Stimulated activated CD4-positive, alpha-beta T cell treated with anti-CD3 and anti-CD28 coated beads, TNF-alpha, amount 100 ng/mL, for 4 hours (primary cell): ENCODE data around the gene PLCB4.

Experiments
- DNase-seq, 3 experiments: peaks; one replicate each; pipeline ENCODE4 v3.0.0-alpha.2; 2020; ENCODE audit warnings: low read depth in 3 of 3

The PLCB4 gene

DNA sequence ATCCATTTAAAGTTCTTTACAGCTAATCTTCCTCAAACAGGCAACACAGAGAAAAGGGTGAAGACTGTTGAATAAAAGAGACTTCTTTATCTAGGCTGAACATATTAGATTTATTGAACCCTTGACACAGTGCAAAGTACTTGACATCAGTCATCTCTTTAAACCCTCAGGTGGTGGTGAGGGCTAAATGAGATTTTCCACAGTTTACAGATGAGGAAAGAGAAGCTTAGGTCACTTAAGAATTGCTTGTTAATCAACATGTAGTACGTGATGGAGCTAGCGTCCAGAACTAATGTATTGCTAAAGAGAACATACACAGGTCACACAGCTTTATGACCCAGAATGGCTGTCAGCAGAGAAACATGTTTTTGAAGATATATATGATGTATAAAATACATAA is 252.1 kb downstream of the PLCB4 start:
- no peak for DNase-seq

DNA sequence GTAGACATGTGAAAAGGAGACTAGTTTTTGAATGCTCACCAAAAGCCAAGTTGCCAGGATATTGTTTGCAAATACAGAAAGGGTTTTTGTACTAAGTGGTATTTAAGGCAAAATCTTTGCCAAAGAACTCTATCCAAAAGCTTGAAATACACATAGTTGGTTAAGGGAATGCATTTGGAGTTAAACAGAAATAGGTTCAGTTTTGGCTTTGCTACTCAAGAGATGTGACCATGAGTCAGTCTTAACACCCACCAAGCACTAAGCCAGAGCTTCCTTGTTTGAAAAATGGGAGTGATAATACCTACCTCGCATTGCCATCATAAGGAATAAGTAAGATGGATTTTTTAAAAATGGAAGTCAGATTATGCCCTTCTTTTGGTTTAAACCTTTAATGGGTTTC is 253.8 kb downstream of the PLCB4 start:
- no peak for DNase-seq

DNA sequence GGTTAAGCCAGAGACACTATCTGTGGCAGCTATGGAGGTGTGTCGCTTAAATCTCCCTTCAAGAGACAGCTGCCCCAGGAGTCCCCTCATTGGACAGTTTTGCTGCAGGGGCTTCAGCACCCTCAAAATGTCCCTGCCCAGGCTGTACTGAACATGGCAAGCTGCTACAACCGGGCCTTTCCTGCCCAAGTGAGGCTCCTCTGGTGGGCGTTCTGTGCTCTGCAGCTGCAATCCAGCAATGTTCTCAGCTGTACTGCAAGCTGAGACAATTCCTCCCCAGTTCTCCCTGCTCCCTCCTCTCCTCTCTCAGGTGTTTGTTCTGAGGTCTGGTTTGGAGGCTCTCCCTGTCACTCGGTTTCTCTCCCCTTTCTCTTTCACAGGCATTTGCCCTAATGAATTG is 254.7 kb downstream of the PLCB4 start:
- DNase-seq: no peak

DNA sequence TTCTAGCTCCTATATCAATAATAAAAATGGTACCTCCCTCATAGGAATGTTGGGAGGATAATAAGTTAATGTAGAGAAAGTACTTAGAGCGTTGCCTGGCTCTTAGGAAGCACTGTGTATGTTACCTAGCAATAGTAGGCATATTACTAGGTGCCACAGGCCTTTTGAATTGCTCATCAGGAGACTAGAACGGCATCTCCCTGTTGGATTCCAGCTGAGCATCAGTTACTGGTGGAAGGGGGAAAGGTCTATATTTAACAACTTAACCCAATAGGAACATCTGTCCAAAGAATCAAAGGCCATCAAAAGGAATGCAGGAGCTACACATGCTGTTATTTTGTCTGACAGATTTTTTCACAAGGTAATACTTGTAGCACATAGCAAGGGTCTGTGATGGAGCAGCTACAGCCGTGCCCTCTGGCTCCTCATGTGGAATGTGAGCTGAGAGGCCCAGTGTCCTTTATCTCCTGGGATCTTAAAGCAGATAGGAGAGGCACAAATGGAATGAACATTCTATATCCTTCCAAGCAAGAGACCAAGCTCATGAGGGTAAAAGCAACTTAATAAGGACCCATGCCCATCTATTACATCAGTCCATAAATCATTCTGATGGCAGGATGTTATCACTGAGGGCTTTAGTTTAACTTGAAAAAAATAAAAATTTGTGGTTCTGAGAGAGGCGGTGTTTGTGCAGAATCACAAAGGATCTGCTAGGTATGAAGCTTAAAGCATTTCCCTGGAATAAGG is 260.6 kb downstream of the PLCB4 start:
- no peak for DNase-seq

DNA sequence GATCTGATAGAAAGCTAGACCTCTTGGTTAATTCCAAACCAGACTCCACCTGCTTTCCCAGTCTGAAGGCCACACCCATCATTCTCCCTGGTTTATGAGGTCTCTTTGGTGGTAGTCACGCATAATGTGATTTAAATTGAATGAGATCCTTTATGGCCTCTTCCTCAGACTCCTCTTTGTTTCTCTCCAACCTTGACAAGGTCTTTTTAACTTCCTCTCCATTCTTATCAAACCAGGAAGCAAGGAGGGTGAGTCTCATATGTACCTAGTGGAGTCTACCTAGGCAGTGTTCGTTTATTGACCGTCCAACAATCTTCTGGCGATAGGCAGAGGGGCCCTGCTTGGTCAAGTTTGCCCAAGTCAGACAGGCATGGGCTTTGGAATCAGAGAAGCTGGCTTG is 261.3 kb downstream of the PLCB4 start:
- DNase-seq: no peak

DNA sequence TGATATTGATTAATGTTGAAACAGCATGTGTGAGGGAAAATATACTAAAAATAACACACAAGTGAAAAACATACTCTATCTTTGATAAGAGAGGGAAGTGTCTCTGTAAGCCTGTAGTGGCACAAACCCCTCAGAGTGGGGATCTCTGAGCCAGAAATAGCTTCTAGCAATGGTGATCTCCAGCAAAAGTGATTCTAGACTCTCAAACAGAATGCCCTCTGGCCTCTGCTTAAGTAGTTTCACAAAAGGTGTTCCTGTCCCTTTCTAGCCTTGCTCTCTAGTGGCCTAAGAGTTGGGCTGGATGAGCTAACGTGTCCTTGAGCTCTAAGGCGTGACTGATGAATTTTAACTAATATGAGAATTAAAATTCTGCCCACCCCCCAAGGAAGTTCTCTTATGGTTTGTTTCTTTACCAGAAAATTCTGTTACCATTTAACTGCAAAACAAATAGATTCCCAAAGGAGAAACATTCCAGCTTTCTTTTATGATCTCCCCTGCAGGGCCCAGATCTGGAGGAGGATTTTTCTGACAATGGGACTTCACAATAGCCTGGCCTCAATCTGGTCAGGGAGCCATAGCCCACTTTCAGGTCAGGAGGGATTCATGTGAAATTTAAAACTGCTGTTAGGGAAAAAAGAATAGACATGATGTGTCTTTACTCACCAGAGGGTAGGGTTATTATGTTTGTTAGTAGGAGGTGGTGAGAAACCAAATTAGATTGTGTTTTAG is 263.0 kb downstream of the PLCB4 start:
- no peak for DNase-seq

DNA sequence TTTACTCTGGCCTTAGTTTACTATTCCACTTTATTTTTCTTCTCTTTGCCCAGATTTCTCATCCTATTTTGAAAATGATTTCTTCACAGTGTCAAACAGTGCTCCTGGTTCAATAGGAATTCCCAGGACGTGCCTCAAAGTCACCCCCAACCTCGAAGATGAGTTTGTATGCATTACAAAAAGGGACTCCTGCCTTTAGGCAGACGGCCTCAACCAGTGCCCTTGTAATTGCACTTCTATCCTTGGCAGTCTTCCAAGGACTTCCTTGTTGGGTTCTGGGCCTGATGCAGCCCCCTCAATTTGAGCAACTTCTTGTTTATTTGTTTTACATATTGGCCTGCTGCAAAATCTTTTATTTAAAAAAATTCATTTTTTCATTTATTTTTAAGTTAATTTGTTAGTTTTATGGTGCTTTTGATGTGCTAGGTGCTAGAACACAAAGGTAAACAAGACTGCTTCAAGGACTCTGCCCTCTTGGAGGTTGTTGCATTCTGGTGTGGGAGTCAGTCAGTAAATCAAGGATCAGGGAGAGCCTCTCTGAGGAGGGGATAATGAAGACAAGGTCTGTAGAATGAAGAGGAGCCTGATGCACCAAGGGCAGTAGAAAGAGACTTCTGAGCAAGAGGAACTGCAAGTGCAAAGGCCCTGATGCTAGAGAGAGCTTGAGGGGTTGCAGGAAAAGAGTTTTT is 264.0 kb downstream of the PLCB4 start:
- DNase-seq: no peak

DNA sequence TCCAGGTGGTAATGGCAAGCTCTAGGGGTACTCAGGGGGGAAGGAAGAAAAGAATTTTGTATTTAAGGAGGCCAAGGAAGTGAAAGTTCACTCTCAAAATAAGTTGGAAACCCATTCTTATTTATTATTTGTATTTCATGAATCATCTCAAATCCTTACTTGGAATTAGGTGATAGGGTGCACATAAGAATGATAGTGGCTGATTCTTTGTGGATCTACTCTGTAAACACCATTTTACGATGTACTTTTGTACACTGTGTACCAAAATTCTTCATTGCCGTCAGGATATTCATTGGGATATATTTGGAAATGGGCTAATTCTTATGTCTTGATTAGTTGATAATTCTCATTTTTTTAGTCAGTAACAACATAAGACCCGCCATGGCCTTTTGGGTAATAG is 266.0 kb downstream of the PLCB4 start:
- no peak for DNase-seq

DNA sequence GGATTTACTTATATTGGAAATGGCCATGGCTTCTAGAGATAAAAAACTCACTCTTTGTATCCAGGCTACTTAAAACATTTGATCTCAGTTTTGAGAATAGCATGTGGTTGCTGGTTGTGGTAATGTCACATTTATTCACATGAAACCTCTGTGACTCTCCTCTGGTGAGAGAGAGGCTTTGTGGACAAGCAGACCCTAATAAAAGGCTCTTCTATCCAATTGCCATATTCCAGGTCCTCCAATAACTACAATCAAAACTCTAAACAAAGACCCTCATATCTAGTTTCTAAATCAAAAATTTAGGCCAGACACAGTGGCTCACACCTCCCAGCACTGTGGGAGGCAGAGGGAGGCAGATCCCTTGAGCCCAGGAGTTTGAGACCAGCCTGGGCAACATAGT is 269.2 kb downstream of the PLCB4 start:
- no peak for DNase-seq

DNA sequence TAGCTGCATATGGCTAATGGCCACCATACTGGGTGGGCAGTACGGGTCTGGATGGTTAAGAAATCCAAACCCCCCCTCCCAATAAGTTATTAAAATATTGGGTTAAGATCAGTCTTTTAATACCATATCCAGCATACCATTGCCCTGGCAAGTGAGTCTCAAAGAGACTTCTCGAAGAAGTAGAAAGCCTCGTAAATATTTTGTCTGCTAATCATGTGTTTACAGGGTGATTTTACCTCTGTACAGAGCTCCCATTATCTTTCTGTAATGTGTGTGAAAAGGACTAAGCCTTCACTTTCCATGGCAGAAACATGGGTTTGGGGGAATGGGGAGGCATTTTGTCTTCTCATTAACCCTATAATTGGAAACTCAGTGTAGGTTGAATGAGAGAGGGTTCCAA is 270.8 kb downstream of the PLCB4 start:
- DNase-seq: no peak

DNA sequence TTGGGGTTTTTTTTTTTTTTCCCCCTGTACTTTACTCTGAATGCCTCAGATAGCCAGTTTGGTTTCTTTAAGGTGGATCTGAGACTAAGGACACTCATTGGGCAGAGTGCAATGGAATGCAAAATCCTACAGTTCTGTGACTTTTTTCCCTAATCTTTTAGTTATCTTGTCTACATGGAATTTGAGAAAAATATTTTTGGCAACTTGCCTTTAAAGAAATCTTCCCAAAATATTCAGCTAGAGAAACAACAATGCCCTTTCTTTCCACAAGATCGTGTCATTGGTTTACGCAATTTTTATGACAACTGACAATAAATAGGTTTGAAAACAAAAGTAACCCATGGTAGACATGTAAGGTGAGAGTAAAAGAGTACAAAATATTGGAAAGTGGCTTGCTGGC is 273.8 kb downstream of the PLCB4 start:
- DNase-seq: no peak

DNA sequence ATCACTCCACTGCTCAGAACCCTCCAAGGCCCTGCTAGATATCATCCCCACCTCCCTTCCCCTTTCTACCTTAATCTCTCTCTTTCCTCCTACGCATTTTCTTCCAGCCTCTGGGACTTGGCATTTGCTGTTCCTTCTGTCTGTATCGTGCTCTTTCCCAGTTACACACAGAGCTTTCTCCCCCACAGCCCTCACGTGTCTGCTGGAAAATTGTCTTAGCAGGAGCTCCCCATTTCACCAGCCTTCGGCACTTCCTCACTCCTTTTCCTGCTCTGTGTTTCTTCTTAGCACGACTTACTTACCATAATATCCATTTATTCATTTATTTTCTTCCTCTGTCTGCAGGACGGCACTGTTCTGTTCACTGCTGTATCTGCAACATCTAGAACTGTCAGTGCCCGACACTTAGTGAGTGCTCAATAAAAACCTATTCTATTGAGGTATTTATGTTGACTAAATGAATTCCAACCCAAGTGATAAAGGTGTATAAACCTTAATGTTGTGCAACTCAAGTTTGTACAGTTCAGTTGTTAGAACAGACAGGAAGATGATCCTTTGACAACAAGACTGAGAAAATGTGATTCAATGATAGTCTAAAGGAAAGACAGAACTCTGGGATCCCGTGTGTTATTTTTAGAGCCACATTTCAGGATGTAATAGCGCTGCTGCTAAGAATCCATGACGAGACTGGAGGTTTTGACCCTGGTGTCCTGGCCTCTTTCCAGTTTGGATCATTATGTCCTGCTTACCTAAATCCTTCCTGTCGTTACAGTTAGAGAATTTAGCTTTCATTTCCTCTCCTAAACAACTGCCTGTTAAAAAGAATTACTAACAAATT is 275.4 kb downstream of the PLCB4 start:
- DNase-seq: no peak

DNA sequence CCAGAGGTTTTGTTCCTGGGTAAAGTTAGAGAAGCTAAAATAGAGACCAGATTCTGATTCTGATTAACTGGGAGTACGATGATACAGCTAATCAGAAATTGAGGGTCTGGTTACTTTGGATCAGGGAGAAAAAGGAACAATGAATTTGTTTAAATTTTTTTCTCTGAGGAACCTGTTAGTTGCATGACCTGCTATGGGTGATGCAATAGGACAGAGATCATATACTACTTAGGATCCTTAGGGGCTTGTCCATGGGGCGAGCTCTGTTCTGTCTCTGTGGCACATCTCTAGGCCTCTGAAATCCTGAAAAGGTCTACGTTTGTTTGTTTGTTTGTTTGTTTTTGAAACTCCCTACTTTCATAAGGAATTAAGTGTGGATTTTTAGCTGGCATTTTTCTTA is 279.4 kb downstream of the PLCB4 start:
- DNase-seq: no peak

DNA sequence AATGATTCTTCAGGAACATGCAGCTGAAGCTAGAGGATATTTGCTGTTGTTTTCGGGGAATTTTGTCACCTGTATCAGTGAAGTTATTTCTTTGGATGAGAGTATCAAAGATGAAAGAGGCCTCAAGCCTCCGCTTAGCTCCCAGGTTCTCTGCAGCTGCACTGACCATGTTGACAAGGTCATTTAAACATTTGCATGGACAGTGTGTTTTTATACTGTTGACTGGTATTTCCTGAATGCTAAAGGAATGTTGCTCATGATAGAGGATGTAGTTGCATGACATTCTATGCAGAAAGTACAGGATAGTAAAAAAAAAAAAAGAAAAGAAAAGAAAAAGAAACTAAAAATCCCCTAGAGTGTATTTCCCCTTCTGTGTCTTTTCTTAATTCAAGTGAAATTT is 279.9 kb downstream of the PLCB4 start:
- no peak for DNase-seq

DNA sequence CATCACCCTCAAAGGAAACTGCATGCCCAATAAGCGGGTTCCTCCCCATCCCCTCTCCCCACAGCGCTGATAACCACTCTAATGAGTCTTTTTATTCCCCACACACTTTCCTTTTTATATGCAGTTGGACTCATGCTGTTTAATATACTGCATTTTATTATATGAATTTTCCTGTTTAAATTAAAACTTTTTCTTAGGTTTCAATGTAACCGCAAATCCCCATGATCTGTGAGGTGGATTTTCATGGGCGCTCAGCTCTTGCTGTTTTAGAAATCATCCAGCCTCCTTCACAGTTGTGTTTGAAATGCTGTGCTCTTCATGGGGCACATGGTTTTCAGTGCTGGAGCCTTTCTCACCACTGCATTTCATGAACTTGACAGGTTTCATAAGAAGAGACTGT is 280.4 kb downstream of the PLCB4 start:
- DNase-seq: no peak

DNA sequence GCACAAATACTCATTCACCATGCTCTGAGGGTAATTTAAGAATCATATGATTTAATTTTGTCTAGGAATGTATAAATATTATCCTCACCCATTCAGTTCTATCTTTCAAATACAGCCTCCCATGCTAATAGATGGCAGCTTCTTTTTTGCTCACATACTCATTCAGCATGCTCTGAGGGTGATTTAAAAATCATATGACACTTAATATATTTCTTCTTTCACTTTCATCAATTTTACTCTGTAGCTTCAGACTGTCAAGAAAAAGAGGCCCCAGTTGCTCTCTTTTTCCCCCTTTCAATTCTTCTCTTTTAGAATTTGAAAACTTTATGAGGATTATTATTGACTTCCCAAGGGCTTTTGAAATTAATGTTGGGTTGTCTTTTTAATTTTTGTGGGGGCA is 283.9 kb downstream of the PLCB4 start:
- no peak for DNase-seq

DNA sequence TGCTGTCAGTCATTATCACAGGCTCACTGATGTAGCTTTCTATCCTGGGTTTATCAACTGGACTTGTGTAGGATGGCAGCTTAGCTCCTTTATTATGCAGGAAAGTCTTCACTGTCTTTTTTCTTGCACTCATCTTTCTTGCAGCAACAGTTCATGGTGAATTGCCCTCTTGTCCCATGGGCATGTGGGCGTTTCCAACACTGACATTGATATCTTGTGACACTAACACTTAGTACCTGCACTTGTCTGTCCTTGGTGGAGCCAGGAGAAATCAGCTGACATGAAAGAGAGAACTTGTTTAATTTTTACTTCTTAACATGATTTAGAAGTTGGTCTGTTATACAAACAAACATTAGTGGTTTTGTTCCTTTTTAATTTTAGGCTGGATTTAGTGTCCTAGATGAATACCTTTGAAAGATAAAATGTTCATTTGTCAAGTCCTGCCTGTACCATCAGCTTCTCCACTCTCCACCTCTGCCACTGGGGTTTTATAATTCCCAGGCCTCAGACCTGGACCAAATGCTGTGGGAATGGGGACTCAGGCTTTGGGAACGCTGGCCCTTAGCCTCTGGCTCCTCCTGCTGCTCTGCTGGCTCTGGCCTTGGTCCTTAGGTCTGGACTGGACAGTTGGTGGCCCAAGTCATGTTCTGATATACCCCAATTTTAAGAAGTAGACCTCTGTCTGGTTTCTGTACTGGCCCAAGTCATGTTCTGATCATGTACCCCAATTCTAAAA is 284.5 kb downstream of the PLCB4 start:
- DNase-seq: no peak

DNA sequence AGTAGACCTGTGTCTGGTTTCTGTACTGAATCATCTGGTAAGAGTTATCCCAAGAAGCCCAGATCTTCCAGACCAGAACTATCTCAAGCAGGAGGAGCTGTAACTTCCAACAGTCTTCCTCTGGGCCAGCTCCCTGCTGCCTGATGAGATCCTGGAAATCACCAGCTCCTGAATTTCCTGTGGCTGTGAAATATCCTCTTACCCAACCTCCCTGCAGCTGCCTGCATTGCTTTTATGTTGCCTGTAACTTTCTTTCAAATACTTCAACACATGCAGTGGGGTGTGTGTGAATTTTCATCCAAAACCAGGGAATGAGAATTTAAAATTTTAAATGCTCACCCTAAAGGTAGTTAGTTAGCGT is 285.0 kb downstream of the PLCB4 start:
- DNase-seq: no peak

DNA sequence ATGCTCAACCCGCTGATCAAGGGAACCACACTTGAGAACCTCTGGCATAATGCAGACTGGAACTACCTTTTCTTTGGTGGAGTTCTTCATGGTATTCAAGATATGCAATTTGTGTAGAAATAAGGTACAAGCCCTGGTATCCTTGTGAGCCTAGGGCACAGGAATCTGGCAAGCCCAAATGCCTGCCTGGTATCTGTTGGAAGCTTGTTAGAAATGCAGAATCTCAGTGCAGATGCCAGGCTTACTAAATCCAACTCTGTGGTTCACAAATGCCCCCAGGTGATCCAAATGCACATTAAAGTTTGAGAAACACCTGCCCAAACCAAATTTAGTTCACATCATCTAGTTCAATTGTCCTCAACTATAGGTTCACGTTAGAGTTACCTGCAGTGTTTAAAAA is 285.7 kb downstream of the PLCB4 start:
- DNase-seq: no peak

DNA sequence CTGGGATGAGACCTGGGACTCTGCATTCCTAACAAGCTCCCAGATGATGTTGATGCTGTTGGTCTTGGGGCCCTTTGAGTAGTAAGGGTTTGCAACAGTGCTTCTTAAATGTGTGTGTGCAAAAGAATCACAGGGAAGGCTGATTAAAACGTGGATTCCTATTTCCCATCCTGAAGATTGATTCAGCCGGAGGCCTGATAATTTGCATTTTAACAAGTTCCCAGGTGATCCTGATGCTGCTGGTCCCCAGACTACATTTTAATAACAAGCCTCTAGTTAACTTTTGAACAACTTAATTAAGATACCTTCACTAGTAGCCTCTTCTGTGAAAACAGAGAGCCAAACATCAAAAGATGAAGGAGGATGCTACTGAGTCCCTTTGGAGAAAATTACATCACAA is 289.1 kb downstream of the PLCB4 start:
- DNase-seq: no peak

DNA sequence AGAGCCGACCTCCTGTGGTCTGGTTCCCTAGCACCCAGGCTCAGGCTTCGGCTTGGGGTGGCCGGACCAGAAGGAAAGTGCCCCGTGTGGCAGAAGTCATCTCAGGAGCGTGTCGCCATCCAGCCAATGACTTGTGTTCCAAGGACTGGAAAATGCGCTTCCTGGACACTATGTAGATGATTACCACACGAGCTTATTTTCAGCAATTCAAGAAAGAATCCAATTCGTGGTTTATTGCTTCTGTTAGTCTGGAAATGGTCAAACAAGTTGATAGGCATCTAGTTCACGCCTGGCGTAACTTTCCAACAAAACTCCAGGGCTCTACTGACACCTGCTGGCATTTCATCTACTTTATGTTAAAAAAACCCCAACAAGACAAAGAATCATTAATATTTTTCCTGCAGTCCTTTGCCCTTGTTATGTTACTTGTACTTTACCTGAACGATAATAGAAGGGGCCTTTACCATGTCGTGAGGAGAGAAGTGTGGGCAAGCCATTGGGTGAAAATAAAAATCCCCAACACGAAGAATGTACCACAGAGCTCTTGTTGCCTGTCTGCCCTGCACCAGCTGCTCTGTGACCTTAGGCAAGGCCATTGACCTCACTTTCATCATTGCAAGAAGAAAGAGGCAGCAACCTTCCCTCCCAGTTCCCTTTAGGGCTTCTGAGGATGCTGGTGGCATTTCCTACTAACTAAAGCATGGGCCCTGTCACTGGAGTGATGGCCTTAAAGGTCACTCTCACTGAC is 290.8 kb downstream of the PLCB4 start:
- DNase-seq: no peak
